AG04450 (cell line): Measurements from ENCODE around the gene DIP2A. TPM values are rescaled to one million over a fixed set of nuclear protein-coding genes. Genes with fewer than 3 reads are reported as not detected.

Source experiments
- CTCF ChIA-PET: fragments of 300-600, 350-600 bp; formaldehyde crosslinking; extraction: SDS; loops from one replicate; lab custom pipeline; 2022; ENCODE audit warnings: antibody characterized with exemption, inconsistent platforms; lab: Charles Lee
- POLR2A ChIA-PET: fragments of 350-600 bp; formaldehyde crosslinking; extraction: SDS; loops from one replicate; lab custom pipeline; 2021; ENCODE audit warnings: antibody characterized with exemption, inconsistent platforms; lab: Yijun Ruan, JAX
- DNase-seq: peaks from one replicate; pipeline ENCODE4 v3.0.0-alpha.2; 2011; ENCODE audit warnings: low read depth, low spot score
- H3K27ac ChIP-seq: one replicate; pipeline ENCODE4 v1.5.1; 2012; ENCODE audit warnings: low read depth, low read length, control low read depth
- H3K27me3 ChIP-seq: one replicate; pipeline ENCODE4 v1.6.0; 2012; ENCODE audit warnings: low read length; ENCODE audit not compliant: control insufficient read depth, insufficient read depth
- H3K4me3 ChIP-seq: 2 replicates; pipeline ENCODE4 v1.5.1; 2011; ENCODE audit warnings: mild to moderate bottlenecking, low read depth, low read length, control low read depth
- H3K9me3 ChIP-seq: 2 replicates; pipeline ENCODE4 v1.5.1; 2012; ENCODE audit warnings: low read length; ENCODE audit not compliant: control insufficient read depth, insufficient read depth
- polyA plus RNA-seq: library from polyadenylated mRNA; depleted of rRNA; stranded (reverse); fragments of >200 nt; gene quantifications from 2 replicates; pipeline ENCODE4 v1.2.3, GENCODE V29; 2011
- TF ChIP-seq, protein P1 (sequence below): IDR thresholded peaks from 2 replicates; pipeline ENCODE4 v1.5.1; 2011; ENCODE audit warnings: low read depth, low read length, control low read depth, inconsistent platforms

The DIP2A gene
- polyA plus RNA-seq, 1 experiment, result 21.0 TPM

DNA sequence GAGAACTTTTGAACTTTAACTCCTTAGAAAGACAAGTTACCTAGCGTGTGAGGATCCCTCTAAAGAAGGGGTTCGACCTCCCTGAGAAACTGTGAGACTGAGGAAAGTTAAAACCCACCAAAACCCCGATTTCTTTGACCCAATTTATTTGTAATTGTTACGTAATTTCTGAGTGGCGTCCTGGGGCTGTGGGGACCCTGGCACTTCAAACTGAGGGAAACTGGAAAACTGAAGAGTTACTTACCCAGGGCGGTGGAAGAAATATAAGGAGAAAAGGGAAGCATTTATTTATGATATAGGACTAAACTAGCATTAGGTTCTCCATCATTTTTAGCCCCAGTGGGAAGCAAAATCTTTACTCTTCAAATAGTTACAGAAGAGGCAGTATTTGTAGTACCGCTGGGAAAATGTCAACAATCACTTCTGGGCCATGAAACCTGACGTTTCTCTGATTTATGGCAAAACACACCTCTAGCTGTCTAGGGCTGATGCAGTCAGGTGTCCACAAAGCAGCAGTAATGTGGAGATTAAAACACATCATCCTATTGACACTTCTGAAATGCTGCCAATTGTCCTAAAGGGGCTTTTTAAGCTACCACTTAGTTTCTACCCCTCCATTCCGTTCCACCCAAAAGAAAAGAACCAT, 145.8 kb downstream of the DIP2A start:
- ChIA-PET POLR2A (no interaction called here), CTCF (no interaction called here)
- H3K4me3 ChIP-seq, result no peak overlapping the region
- H3K27ac ChIP-seq, result no peak overlapping the region
- no peaks in the 10 kb centered on the region; the same call in 1 of the 2 replicates for H3K9me3 ChIP-seq
- TF ChIP-seq, protein P1, sequence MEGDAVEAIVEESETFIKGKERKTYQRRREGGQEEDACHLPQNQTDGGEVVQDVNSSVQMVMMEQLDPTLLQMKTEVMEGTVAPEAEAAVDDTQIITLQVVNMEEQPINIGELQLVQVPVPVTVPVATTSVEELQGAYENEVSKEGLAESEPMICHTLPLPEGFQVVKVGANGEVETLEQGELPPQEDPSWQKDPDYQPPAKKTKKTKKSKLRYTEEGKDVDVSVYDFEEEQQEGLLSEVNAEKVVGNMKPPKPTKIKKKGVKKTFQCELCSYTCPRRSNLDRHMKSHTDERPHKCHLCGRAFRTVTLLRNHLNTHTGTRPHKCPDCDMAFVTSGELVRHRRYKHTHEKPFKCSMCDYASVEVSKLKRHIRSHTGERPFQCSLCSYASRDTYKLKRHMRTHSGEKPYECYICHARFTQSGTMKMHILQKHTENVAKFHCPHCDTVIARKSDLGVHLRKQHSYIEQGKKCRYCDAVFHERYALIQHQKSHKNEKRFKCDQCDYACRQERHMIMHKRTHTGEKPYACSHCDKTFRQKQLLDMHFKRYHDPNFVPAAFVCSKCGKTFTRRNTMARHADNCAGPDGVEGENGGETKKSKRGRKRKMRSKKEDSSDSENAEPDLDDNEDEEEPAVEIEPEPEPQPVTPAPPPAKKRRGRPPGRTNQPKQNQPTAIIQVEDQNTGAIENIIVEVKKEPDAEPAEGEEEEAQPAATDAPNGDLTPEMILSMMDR, result no peak
- H3K27me3 ChIP-seq, result peaks cover 9% of the 10 kb centered on the region
- DNase-seq, result no peak

DNA sequence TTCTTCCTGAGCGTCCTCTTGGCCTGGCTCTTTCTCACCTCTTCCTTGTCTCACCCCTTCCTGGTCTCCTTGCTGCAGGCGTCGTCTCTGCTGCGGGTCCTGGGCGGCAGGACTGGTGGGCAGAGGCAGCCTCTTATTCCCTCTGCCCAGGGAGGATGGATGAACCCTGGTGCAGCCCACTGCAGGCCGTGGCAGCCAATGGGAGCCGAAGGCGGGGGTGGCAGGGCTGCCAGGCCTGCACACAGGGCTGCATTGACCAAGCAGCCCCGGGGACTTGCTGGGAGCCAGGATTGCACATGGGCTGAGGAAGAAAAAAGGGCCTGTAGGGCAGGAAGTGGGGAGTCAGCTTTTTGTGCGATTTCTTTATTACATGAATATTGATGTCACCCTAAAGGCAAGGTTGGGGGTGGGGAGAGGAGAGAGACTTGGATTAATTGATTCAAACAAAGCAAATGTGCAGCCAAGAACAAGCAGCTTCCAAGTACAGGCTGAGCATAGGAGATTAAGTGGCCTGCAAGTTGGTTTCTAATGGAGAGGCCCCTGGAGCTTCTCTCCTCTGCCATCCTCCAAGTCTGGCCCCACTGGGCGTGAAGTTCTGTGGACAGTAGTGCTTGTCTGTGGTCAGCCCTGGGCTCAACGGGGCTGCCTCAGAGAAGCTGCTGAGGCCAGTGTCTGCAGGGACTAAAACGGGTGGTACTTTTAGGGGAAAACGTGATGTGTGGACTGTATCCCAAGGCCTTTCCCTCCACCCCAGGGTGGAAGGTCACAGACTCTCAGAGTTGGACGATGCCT, 146.5 kb downstream of the DIP2A start, which contains the start of gene S100B:
TSS of gene S100B (minus strand) at position 108 of the 792 bp plus-strand sequence. CDS start 2,667 bp downstream, outside the sequence.
- CTCF ChIA-PET, result no interaction called here
- DNase-seq, result no peak
- TF ChIP-seq, protein P1, result no peak

DNA sequence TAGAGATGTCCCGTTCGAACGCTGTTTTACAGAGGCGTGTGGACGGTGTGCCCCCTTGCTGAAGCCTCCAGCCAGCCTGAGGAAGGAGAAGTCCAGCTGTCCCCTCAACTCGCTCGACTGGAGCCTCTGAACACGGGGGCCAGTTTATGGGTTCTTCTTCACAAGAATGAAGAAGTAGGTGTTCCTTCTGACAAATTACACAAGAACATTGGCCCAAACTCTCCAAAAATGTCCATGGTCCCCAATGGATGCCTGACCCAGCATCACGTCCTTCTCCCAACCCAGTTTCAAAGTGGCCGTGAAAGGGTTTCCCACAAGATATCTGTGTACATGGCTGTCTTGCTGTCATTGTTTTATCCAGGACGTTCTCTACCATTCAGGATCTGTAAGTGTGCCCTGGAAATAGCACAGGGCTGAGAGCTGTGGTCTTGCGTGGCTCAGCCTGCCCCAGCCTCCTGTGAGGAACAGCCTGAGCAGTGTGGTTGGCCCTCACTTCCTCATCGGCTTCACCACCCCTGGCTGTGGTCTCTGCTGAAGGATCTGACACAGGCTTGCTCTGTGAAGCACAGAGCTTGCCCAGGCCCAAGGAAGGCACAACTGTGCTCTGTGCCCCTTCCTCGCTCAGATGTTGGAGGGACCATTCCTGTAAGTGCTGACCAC, 147.2 kb downstream of the DIP2A start:
- Histone ChIP-seq H3K27me3 (peaks cover 12% of the 10 kb centered on the region), H3K27ac (no peak overlapping the region), H3K4me3 (no peak overlapping the region), H3K9me3 (peaks cover 10% of the 10 kb centered on the region)
- ChIA-PET POLR2A (no interaction called here), CTCF (no interaction called here)
- TF ChIP-seq, protein P1, result no peak
- no peak for DNase-seq

More for the DNA sequence above, 146.5 kb downstream of the DIP2A start, which contains the start of gene S100B:
- H3K4me3 ChIP-seq, result no peak within 1 kb of the TSS
- H3K27me3 ChIP-seq, result peaks cover 12% of the 10 kb centered on the region
- no peak within 1 kb of the TSS for H3K27ac ChIP-seq
- POLR2A ChIA-PET, result no interaction called here
- H3K9me3 ChIP-seq, result peaks cover 3% of the 10 kb centered on the region

DNA sequence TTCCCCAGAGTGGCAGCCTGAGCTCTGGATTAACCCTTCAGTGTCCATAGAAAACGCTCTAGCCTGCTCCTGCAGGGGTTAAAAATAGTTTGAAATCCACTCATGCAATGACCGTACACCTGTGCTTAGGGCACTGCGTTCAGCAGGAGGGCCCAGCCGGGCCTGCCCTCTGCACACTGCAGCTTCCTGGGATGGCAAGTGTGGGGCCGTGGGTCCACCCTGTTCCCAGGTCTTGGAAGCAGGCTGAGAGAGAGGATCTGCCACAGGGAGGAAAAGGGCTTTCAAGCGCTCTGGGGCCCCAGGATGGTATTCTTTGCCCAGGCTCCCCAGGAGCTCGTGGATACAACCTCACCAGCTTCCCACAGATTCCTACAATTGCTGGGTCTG, 147.7 kb downstream of the DIP2A start:
- no peak for DNase-seq
- ChIA-PET CTCF (no interaction called here), POLR2A (no interaction called here)

More for the DNA sequence above, 147.7 kb downstream of the DIP2A start:
- no peak overlapping the region for H3K4me3 ChIP-seq
- TF ChIP-seq, protein P1, result no peak
- no peak overlapping the region for H3K27ac ChIP-seq
- H3K27me3 ChIP-seq, result peaks cover 12% of the 10 kb centered on the region
- peaks cover 10% of the 10 kb centered on the region for H3K9me3 ChIP-seq
